Measurements from ENCODE around the gene EEA1. TPM values are rescaled to one million over a fixed set of nuclear protein-coding genes. Genes with fewer than 3 reads are reported as not detected.

EEA1 gene
- total RNA-seq, 1 experiment from 2014 or later: 68.9 TPM

DNA sequence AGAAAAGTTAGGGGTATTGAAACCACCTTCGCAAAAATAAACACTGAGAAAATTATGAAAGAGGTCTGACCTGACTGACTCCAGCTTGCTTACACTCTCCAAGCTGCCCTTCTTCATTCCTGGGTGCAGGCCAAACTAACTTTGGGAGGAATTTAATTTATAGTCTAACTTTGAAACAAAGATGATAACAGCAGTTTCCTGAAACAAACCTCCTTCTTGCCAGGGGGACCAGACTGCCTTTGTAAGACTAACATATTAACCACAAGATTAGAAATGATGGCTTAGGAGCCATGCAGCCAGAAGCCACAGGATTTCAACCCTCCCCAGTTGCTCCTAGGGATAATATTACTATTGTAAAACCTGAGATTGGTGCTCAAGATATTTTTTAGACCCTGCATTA is 13.8 kb upstream of the EEA1 start:
- Mint-ChIP-seq H3K4me3 (ENCODE audit: unreplicated experiment) (no peak overlapping the region), H3K27ac (ENCODE audit: unreplicated experiment) (peak overlapping the region; percentile 80), H3K36me3 (ENCODE audit: insufficient read depth, unreplicated experiment) (peaks cover 13% of the 10 kb centered on the region), H3K9me3 (ENCODE audit: unreplicated experiment) (no peaks in the 10 kb centered on the region), H3K4me1 (ENCODE audit: low read depth, unreplicated experiment) (peaks cover 19% of the 10 kb centered on the region), H3K27me3 (ENCODE audit: insufficient read depth, unreplicated experiment) (no peaks in the 10 kb centered on the region)
- BruUV-seq (replicated peaks): no TSS peak
- CTCF ChIA-PET: no interaction called here
- POLR2A ChIA-PET: interaction anchor here (0.6 kb wide), 1 partner anchor 60 kb away, joined by 4 read pairs; no protein-coding TSS in a partner anchor
- intact Hi-C loops (cut with micrococcal nuclease; ENCODE audit: unreplicated experiment): loop anchor here (2.0 kb wide), 1 partner anchor 158 kb away; no protein-coding TSS in a partner anchor
- no peak for DNase-seq
- Histone ChIP-seq H3K36me3 (ENCODE audit: control insufficient read depth, insufficient read depth, low read length) (no peaks in the 10 kb centered on the region; the same call in 1 of the 2 replicates), H3K9me3 (no peaks in the 10 kb centered on the region), H3K4me3 (ENCODE audit: low read depth, low read length) (no peak overlapping the region), H3K27me3 (replicated peaks; ENCODE audit: control insufficient read depth, insufficient read depth, low read length) (no peaks in the 10 kb centered on the region), H3K4me1 (peaks cover 43% of the 10 kb centered on the region)
- TF ChIP-seq, protein P1, sequence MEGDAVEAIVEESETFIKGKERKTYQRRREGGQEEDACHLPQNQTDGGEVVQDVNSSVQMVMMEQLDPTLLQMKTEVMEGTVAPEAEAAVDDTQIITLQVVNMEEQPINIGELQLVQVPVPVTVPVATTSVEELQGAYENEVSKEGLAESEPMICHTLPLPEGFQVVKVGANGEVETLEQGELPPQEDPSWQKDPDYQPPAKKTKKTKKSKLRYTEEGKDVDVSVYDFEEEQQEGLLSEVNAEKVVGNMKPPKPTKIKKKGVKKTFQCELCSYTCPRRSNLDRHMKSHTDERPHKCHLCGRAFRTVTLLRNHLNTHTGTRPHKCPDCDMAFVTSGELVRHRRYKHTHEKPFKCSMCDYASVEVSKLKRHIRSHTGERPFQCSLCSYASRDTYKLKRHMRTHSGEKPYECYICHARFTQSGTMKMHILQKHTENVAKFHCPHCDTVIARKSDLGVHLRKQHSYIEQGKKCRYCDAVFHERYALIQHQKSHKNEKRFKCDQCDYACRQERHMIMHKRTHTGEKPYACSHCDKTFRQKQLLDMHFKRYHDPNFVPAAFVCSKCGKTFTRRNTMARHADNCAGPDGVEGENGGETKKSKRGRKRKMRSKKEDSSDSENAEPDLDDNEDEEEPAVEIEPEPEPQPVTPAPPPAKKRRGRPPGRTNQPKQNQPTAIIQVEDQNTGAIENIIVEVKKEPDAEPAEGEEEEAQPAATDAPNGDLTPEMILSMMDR (IDR thresholded peaks at IDR 0.05; ENCODE audit: insufficient read depth in 1 of 2, low read depth in 1 of 2, low read length in 1 of 2, severe bottlenecking in 1 of 2, unreplicated experiment in 1 of 2): no peak

DNA sequence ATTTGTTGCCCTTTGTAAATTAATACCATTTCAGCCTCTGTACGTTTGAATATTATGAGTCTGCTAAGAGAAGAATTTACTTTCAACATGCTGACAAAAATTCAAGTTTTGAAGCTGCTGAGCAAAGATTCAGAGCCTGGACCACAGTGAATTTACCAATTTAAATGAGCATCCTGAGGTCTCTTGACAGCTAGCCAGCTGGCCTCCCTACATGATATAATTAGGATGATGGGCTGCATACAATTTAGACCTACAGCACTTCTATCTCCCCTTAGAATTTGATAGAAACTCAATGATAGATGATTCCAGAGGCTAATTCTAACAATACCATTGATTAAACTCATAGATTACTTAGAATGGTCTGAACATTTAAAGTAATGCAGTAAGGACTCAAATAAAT is 10.0 kb upstream of the EEA1 start:
- H3K36me3 Mint-ChIP-seq (ENCODE audit: insufficient read depth, unreplicated experiment): no peaks in the 10 kb centered on the region
- H3K27me3 ChIP-seq (replicated peaks; ENCODE audit: control insufficient read depth, insufficient read depth, low read length): no peaks in the 10 kb centered on the region
- TF ChIP-seq, protein P1 (IDR thresholded peaks at IDR 0.05; ENCODE audit: insufficient read depth in 1 of 2, low read depth in 1 of 2, low read length in 1 of 2, severe bottlenecking in 1 of 2, unreplicated experiment in 1 of 2): no peak
- peaks cover 21% of the 10 kb centered on the region for H3K4me1 ChIP-seq
- ChIA-PET POLR2A (no interaction called here), CTCF (no interaction called here)
- no peaks in the 10 kb centered on the region for H3K9me3 ChIP-seq
- H3K9me3 Mint-ChIP-seq (ENCODE audit: unreplicated experiment): no peaks in the 10 kb centered on the region
- peaks cover 30% of the 10 kb centered on the region for H3K4me1 Mint-ChIP-seq (ENCODE audit: low read depth, unreplicated experiment)
- no peaks in the 10 kb centered on the region for H3K27me3 Mint-ChIP-seq (ENCODE audit: insufficient read depth, unreplicated experiment)
- BruUV-seq (replicated peaks): no TSS peak
- H3K4me3 Mint-ChIP-seq (ENCODE audit: unreplicated experiment): no peak overlapping the region
- H3K4me3 ChIP-seq (ENCODE audit: low read depth, low read length): no peak overlapping the region
- no peak overlapping the region for H3K27ac Mint-ChIP-seq (ENCODE audit: unreplicated experiment)
- intact Hi-C loops (cut with micrococcal nuclease; ENCODE audit: unreplicated experiment): no loop called here
- DNase-seq: no peak
- H3K36me3 ChIP-seq (ENCODE audit: control insufficient read depth, insufficient read depth, low read length): no peaks in the 10 kb centered on the region

DNA sequence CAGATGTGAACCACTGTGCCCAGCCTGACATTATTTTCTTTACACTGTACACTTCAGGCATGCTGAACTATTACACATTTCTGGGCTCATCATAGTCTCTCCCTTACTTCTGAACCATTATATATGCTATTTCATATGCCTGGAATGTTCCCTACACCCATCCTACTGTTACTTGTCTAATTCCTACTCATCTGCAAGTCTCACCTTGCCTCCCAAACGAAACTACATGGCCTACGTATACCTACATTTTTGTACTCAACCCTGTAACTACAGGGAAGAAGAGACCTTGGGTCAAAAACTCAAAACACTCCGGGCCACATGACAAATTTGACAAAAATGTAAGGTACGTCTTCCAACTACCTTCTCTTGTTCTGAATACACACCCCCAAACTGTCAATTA is 9.5 kb upstream of the EEA1 start:
- Mint-ChIP-seq H3K36me3 (ENCODE audit: insufficient read depth, unreplicated experiment) (no peaks in the 10 kb centered on the region), H3K4me1 (ENCODE audit: low read depth, unreplicated experiment) (peaks cover 31% of the 10 kb centered on the region), H3K4me3 (ENCODE audit: unreplicated experiment) (no peak overlapping the region), H3K27ac (ENCODE audit: unreplicated experiment) (no peak overlapping the region), H3K27me3 (ENCODE audit: insufficient read depth, unreplicated experiment) (no peaks in the 10 kb centered on the region), H3K9me3 (ENCODE audit: unreplicated experiment) (peaks cover 3% of the 10 kb centered on the region)
- no TSS peak for BruUV-seq (replicated peaks)
- CTCF ChIA-PET: no interaction called here
- TF ChIP-seq, protein P1 (IDR thresholded peaks at IDR 0.05; ENCODE audit: insufficient read depth in 1 of 2, low read depth in 1 of 2, low read length in 1 of 2, severe bottlenecking in 1 of 2, unreplicated experiment in 1 of 2): no peak
- H3K27me3 ChIP-seq (replicated peaks; ENCODE audit: control insufficient read depth, insufficient read depth, low read length): no peaks in the 10 kb centered on the region
- H3K9me3 ChIP-seq: no peaks in the 10 kb centered on the region
- H3K4me3 ChIP-seq (ENCODE audit: low read depth, low read length): no peak overlapping the region
- intact Hi-C loops (cut with micrococcal nuclease; ENCODE audit: unreplicated experiment): no loop called here
- peaks cover 19% of the 10 kb centered on the region for H3K4me1 ChIP-seq
- no peak for DNase-seq
- H3K36me3 ChIP-seq (ENCODE audit: control insufficient read depth, insufficient read depth, low read length): no peaks in the 10 kb centered on the region
- POLR2A ChIA-PET: no interaction called here
